Ovary (tissue), 3 donors: ENCODE results near the gene SMARCA4.

Experiments
- CTCF ChIP-seq, 3 donors: fragments of 450-650 bp in 2 of 3; fragments of 200-600 bp in 1 of 3; IDR thresholded peaks; one replicate each; pipeline versions ENCODE4 v1.5.1 to v1.8.0; 2016 to 2022; ENCODE audit warnings: antibody characterized with exemption in 3 of 3, mild to moderate bottlenecking in 1 of 3
- EP300 ChIP-seq: sonication (generic); formaldehyde crosslinking; IDR thresholded peaks from one replicate; pipeline ENCODE4 v1.6.1; 2017; ENCODE audit warnings: antibody characterized with exemption
- POLR2A ChIP-seq: fragments of 450-650 bp; IDR thresholded peaks from one replicate; pipeline ENCODE4 v1.6.1; 2017; ENCODE audit warnings: antibody characterized with exemption, mild to moderate bottlenecking, moderate library complexity
- donor health status: DM: no; HTN: no; CAD: no.

DNA sequence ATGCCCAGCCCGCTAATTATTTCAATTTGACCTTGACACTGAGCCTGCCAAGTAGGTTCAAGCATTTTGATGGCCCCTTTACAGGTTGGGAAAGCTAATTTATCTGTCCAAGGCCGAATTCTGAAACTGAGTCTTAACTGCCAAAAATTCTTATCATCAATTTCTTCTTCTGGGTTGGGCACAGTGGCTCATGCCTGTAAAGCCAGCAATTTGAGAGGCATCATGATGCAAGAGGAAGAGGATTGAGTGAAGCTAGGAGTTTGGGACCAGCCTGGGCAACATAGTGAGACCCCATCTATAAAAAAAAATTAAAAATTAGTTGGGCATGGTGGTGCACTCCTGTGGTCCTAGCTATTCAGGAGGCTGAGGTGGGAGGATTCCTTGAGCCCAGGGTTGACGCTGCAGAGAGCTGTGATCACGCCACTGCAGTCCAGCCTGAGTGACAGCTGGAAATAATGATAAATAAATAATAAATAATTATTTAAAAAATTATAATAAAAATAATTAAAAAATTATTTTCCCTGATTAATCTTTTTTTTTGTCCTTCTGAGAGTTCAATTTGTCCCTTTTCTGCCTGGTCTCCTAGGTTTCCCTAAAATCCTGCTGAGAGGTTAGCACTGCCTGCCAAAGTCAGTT is 127.2 kb downstream of the SMARCA4 start:
- TF ChIP-seq POLR2A: no peak
- TF ChIP-seq CTCF (IDR thresholded peaks at IDR 0.05): no peak
- no peak for TF ChIP-seq EP300
